GM19193 (cell line): ENCODE measurements around the gene KCNQ5.

Experiments used
- POLR2A ChIP-seq: IDR thresholded peaks from 4 replicates; pipeline ENCODE4 v1.6.1; 2011; ENCODE audit not compliant: insufficient read depth, insufficient read length; ENCODE audit errors: extremely low read depth

The KCNQ5 gene

GRCh38 chr6:72913797-72914196, 291.9 kb downstream of the KCNQ5 start:
- TF ChIP-seq POLR2A = no peak

- no peak for TF ChIP-seq POLR2A
Measured at GRCh38 chr6:72916298-72916697, 294.4 kb downstream of the KCNQ5 start.

GRCh38 chr6:72916906-72917305, 295.0 kb downstream of the KCNQ5 start:
- no peak for TF ChIP-seq POLR2A

GRCh38 chr6:72922401-72922800, 300.5 kb downstream of the KCNQ5 start:
- TF ChIP-seq POLR2A = no peak

- no peak for TF ChIP-seq POLR2A
Measured at GRCh38 chr6:72925136-72925535, 303.3 kb downstream of the KCNQ5 start.

GRCh38 chr6:72930556-72931132, 308.8 kb downstream of the KCNQ5 start:
- TF ChIP-seq POLR2A = no peak

- TF ChIP-seq POLR2A = no peak
Measured at GRCh38 chr6:72931325-72931887, 309.5 kb downstream of the KCNQ5 start.

- TF ChIP-seq POLR2A = no peak
Measured at GRCh38 chr6:72933233-72933632, 311.4 kb downstream of the KCNQ5 start.

GRCh38 chr6:72936766-72937559, 315.1 kb downstream of the KCNQ5 start:
- no peak for TF ChIP-seq POLR2A

GRCh38 chr6:72938104-72938503, 316.2 kb downstream of the KCNQ5 start:
- TF ChIP-seq POLR2A = no peak

GRCh38 chr6:72939004-72939403, 317.1 kb downstream of the KCNQ5 start:
- no peak for TF ChIP-seq POLR2A

- no peak for TF ChIP-seq POLR2A
Measured at GRCh38 chr6:72940265-72940664, 318.4 kb downstream of the KCNQ5 start.

GRCh38 chr6:72941263-72941662, 319.4 kb downstream of the KCNQ5 start:
- no peak for TF ChIP-seq POLR2A

GRCh38 chr6:72941751-72942150, 319.9 kb downstream of the KCNQ5 start:
- no peak for TF ChIP-seq POLR2A

- no peak for TF ChIP-seq POLR2A
Measured at GRCh38 chr6:72943699-72944098, 321.8 kb downstream of the KCNQ5 start.

GRCh38 chr6:72944660-72945059, 322.8 kb downstream of the KCNQ5 start:
- TF ChIP-seq POLR2A = no peak
